GM12892 (cell line): ENCODE results near the gene CDH4.
"Not testable (repeated sequence)": the region's sequence is repeated elsewhere in the genome, so short reads cannot be mapped to it uniquely, and the experiment has no call there.

Experiments used
- DNase-seq: peaks from one replicate; pipeline ENCODE4 v3.0.0; 2011; ENCODE audit not compliant: insufficient read length
- FAIRE-seq: peaks from 2 replicates; lab custom pipeline; 2011; peaks lifted over from hg19 to GRCh38; lab: Jason Lieb, UNC
- POLR2A ChIP-seq: IDR thresholded peaks from 2 replicates; pipeline ENCODE4 v1.6.1; 2011; ENCODE audit warnings: low read depth, low read length, control low read depth
- POLR2AphosphoS5 ChIP-seq: IDR thresholded peaks from 2 replicates; pipeline ENCODE4 v1.6.1; 2011; ENCODE audit warnings: low read depth, low read length, control low read depth
- TAF1 ChIP-seq: IDR thresholded peaks from 2 replicates; pipeline ENCODE4 v1.6.1; 2011; ENCODE audit warnings: low read depth, mild to moderate bottlenecking, control low read depth, low read length, borderline replicate concordance

Gene CDH4

GRCh38 chr20:61966492-61967244 is 714.6 kb downstream of the CDH4 start:
- FAIRE-seq (no peak), DNase-seq (no peak)
- TF ChIP-seq POLR2AphosphoS5 = no peak
- TF ChIP-seq POLR2A = no peak
- no peak for TF ChIP-seq TAF1

DNA sequence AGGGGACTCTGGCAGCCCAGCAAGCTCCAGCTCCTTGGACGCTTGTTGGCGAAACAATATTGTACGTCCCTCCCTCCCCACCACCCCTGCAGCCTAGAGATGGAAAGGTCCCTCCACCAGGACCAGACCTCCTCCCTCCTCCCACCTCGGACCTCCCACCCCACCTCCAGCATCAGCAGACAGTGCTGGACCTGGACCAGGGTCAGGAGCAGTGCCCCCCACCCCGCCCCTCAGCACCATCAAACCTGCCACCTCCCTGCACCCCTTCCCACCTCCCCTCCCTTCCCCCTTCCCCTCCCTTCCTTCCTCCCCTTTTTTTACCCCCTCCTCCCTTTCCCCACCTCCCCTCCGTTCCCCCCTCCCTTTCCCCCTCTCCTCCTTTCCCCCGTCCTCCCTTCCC is 715.2 kb downstream of the CDH4 start:
- no peak for DNase-seq
- FAIRE-seq = no peak
- TF ChIP-seq POLR2A = no peak
- TF ChIP-seq POLR2AphosphoS5 = no peak
- TF ChIP-seq TAF1 = no peak

DNA sequence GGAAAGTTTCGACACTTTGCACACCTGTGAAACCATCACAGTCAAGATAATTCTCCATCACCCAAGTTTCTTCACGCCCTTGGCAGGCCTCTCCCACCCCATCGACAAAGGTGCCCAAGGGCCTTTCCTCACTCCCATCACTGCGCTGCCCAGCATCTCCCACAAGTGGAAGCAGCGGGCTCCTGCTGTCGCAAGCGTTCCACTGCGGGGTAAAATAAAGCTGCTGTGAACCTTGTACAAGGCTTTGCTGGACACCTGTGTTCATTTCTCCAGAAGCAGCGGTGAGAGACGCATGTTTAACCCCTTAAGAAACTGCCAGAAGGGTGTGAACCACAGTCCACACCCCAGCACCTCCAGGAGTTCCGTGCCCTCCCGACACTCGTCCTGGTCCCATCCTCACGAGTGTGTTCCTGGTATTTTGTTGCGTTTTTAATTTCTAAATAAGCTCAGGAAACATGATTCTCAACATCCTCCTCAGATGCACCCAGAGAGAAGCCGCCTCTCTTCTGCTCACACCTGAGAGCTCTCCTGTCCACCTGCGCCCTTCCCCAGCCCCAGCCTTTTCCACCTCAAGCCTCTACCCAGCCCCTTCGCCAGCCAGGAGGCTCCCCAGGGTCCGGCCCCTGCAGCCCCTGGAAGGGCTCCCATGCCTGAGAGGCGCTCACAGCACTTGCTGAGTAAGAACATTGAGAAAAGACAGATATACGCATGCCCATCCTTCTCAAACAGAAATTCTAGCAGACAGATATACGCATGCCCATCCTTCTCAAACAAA is 716.2 kb downstream of the CDH4 start:
- DNase-seq (no peak), FAIRE-seq (no peak)
- TF ChIP-seq POLR2AphosphoS5 = no peak
- TF ChIP-seq TAF1 = no peak
- TF ChIP-seq POLR2A = no peak

DNA sequence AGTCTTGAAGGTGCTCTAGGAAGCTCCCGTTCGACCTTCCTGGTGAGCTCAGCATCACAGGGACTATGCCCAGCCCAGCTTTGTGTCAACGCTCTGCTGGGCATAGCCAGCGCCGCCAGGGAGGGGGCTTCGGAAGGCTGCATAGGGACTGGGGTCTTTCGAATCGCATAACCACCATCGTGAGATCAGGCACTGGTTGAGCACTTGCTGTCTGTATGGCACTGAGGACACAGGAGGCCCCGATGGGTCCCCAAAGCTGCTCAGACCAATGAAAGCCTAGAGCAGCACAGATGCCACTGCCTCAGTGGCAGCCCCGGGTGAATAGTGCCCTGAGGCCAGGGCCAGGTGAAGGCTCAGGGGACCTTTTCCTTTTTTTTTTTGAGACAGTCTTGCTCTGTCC is 716.9 kb downstream of the CDH4 start:
- TF ChIP-seq POLR2A (no peak), TAF1 (no peak), POLR2AphosphoS5 (no peak)
- DNase-seq (no peak), FAIRE-seq (no peak)

- DNase-seq (no peak), FAIRE-seq (no peak)
- TF ChIP-seq TAF1 (no peak), POLR2AphosphoS5 (no peak), POLR2A (no peak)
These were observed 717.7 kb downstream of the CDH4 start for GRCh38 chr20:61969806-61970205.

DNA sequence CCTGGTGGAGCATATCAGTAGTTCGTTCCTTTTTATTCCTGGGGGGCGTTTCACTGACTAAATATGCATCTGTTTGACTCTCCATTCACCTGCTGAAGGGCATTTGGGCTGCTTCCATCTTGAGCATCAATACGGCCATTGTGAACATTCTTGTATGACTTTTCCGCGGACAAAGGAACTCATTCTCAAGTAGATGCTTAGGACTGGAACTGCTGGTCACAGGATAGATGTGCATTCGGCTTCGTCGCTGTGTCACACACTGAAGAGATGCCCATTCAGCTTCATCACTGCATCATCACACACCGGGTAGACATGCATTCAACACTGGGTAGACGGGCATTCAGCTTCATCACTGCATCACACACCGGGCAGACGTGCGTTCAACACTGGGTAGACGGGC is 718.3 kb downstream of the CDH4 start:
- DNase-seq (no peak), FAIRE-seq (no peak)
- no peak for TF ChIP-seq POLR2AphosphoS5
- TF ChIP-seq POLR2A = no peak
- TF ChIP-seq TAF1 = no peak

GRCh38 chr20:61971595-61971994 is 719.5 kb downstream of the CDH4 start:
- FAIRE-seq, DNase-seq: not testable (repeated sequence)

DNA sequence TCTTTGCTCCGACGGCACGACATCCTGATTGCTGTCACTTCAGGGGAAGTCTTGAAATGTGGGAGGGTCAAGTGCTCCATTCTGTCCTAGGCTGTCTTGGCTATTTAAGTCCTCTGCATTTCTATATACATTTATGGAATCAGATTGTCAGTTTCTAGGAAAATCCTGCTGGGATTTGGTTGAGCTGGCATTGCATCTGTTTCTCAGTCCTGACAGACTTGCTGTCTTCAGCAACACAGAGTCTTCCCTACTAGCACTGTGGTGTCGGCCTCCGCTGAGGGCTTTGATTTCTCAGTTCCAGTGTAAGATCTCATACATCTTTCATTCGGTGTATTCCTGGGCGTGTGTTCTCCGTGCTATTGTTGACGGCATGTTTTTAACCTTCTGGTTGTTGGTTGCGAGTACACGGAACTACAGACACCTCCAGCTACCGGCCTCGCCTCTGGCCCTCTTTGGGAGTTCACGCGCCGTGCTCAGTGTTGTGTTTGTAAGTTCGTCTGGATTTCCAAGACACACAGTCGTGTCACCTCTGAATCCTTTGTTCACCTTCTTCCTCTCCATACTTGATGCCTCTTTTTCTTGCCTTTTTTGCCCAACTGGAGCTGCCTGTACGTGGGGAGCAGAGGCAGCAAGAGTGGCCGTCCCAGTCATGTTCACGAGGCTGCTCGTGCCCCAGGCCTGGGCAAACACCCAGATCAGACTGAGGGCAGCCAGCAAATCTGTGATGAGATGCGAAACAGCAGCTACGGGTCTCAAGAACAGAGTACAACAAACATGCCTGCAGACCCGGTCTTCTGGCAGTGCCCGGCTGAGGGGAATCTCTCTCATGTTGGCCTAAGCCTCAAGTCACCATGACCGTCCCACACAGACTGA is 720.8 kb downstream of the CDH4 start:
- no peak for FAIRE-seq
- DNase-seq = no peak
- no peak for TF ChIP-seq POLR2A
- TF ChIP-seq TAF1 = no peak
- TF ChIP-seq POLR2AphosphoS5 = no peak

GRCh38 chr20:61973515-61974356 is 721.7 kb downstream of the CDH4 start:
- DNase-seq (no peak), FAIRE-seq (no peak)
- no peak for TF ChIP-seq POLR2AphosphoS5
- no peak for TF ChIP-seq POLR2A
- TF ChIP-seq TAF1 = no peak

DNA sequence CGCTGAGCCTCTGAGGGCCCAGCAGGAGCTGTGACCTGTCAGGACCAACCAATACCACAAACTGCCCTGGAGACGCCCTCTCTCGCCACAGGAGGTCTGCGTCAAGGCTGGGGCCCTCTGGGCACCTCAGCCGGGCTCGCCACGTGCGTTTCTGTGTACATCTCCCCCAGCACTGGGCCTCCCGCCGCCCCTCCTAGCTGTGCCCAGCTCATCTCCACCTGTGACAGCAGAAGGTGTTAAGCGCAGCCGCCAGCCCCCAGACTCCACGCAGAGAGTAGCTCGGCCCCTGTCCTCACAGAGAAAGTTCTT is 722.2 kb downstream of the CDH4 start:
- DNase-seq = no peak
- TF ChIP-seq POLR2A (no peak), POLR2AphosphoS5 (no peak), TAF1 (no peak)
- no peak for FAIRE-seq
